ENCODE data around the gene WDTC1.

- no peak for TF ChIP-seq ZNF274 (IDR thresholded peaks at IDR 0.05; ENCODE audit: low read depth, low read length)
- no peak for TF ChIP-seq SUZ12 (IDR thresholded peaks at IDR 0.05; ENCODE audit: extremely low read depth, insufficient read depth, insufficient read length)
Observed at GRCh38 chr1:27356619-27357280, 122.3 kb downstream of the WDTC1 start.

All from NT2/D1 (cell line).